Tibial artery (tissue), 4 donors: Measurements from ENCODE around the gene ITGB1.

Experiments used
- DNase-seq, 2 donors: peaks; one replicate each; pipeline ENCODE4 v3.0.0-alpha.2; 2019
- H3K27ac ChIP-seq, 2 donors: fragments of 200-600 bp; sonication (generic) in 1 of 2; 1 replicate in 1 of 2; 2 replicates in 1 of 2; pipeline ENCODE4 v1.5.1; 2018 to 2019; ENCODE audit warnings: mild to moderate bottlenecking in 1 of 2
- H3K27me3 ChIP-seq, 2 donors: fragments of 200-600 bp; sonication (generic) in 1 of 2; one replicate each; pipeline versions ENCODE4 v1.5.1 to v1.6.0; 2016 to 2019
- H3K36me3 ChIP-seq, 3 donors: fragments of 200-600 bp; sonication (generic) in 2 of 3; one replicate each; pipeline ENCODE4 v1.5.1; 2016 to 2019; ENCODE audit warnings: mild to moderate bottlenecking in 2 of 3
- H3K4me1 ChIP-seq, 4 donors: fragments of 200-600 bp; sonication (generic) in 2 of 4; 1 replicate in 3 of 4; 2 replicates in 1 of 4; pipeline ENCODE4 v1.5.1; 2016 to 2019
- H3K4me3 ChIP-seq, 2 donors: fragments of 200-600 bp; sonication (generic) in 1 of 2; 1 replicate in 1 of 2; 2 replicates in 1 of 2; pipeline ENCODE4 v1.5.1; 2018 to 2019; ENCODE audit warnings: mild to moderate bottlenecking in 2 of 2
- H3K9me3 ChIP-seq, 3 donors: fragments of 200-600 bp; sonication (generic) in 1 of 3; one replicate each; pipeline ENCODE4 v1.5.1; 2016 to 2019
- intact Hi-C: fragments of 100-400 bp; cut with DNase I; formaldehyde crosslinking; loops from one replicate; pipeline ENCODE4 v1.15.0; 2023; ENCODE audit warnings: low total_unique reads
- TF ChIP-seq, protein P1 (sequence below), 2 experiments: fragments of 200-600 bp in 1 of 2; fragments of 450-650 bp in 1 of 2; IDR thresholded peaks; one replicate each; pipeline ENCODE4 v1.5.1; 2017 to 2019; ENCODE audit warnings: antibody characterized with exemption in 2 of 2, mild to moderate bottlenecking in 1 of 2, moderate library complexity in 1 of 2

ITGB1 gene

DNA sequence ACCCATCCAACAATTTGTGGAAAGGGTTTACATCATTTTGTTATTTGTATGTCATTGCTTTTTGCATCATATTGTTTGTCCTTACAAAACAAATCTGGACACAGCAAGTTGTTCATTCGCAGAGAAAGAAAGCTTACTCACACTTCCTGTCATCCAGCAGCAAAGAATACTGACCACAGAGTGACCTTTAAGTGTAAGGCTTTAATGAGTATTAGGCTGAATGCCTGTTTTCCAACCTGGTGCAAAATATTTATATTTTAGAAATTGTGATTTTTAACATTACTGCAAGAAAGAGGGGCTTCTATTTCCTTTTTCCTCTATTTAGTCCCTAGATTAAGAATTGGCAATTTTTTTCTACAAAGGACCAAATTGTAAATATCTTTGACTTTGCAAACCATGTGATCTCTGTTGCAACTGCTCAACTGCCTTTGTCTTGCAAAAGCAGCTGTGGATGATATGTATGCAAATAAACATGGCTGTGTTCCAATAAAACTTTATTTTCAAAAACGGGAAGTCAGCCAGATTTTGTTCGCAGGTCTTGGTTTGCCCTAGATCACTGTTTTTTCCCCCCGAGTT is 27.8 kb upstream of the ITGB1 start:
- TF ChIP-seq, protein P1, sequence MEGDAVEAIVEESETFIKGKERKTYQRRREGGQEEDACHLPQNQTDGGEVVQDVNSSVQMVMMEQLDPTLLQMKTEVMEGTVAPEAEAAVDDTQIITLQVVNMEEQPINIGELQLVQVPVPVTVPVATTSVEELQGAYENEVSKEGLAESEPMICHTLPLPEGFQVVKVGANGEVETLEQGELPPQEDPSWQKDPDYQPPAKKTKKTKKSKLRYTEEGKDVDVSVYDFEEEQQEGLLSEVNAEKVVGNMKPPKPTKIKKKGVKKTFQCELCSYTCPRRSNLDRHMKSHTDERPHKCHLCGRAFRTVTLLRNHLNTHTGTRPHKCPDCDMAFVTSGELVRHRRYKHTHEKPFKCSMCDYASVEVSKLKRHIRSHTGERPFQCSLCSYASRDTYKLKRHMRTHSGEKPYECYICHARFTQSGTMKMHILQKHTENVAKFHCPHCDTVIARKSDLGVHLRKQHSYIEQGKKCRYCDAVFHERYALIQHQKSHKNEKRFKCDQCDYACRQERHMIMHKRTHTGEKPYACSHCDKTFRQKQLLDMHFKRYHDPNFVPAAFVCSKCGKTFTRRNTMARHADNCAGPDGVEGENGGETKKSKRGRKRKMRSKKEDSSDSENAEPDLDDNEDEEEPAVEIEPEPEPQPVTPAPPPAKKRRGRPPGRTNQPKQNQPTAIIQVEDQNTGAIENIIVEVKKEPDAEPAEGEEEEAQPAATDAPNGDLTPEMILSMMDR (IDR thresholded peaks at IDR 0.05), result no peak
- Histone ChIP-seq H3K9me3 (no peaks in the 10 kb centered on the region), H3K27ac (no peak overlapping the region), H3K4me1 (peaks cover 0 to 24% (median 10%) of the 10 kb centered on the region in 4 donors), H3K36me3 (no peaks in the 10 kb centered on the region), H3K4me3 (no peak overlapping the region), H3K27me3 (no peaks in the 10 kb centered on the region)
- intact Hi-C loops, result no loop called here
- no peak for DNase-seq

DNA sequence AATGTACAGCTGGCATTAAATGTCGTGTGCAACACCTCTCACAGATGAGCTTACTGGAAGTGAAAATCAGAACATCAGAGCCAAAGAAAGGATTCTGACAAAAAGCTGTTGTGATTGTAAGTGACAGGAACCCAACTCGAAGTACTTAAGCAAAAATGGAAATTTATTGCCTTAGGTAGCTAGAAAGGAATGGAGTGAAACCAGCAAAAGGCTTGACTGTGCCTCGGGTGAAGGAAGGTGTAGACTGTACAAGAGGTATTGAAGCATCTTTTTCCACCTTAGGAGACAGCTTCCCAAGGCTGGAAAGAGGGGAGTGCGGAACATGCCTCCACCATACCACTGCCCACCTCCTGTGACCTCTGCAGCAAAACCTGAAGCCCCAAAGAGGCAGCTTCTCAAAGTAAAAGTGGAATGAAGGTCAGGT is 27.3 kb upstream of the ITGB1 start:
- peaks cover 0 to 24% (median 11%) of the 10 kb centered on the region in 4 donors for H3K4me1 ChIP-seq
- H3K4me3 ChIP-seq, result no peak overlapping the region
- H3K27me3 ChIP-seq, result no peaks in the 10 kb centered on the region
- TF ChIP-seq, protein P1 (IDR thresholded peaks at IDR 0.05), result no peak
- no peaks in the 10 kb centered on the region for H3K9me3 ChIP-seq
- H3K36me3 ChIP-seq, result no peaks in the 10 kb centered on the region
- no peak overlapping the region for H3K27ac ChIP-seq
- intact Hi-C loops, result no loop called here
- no peak for DNase-seq

DNA sequence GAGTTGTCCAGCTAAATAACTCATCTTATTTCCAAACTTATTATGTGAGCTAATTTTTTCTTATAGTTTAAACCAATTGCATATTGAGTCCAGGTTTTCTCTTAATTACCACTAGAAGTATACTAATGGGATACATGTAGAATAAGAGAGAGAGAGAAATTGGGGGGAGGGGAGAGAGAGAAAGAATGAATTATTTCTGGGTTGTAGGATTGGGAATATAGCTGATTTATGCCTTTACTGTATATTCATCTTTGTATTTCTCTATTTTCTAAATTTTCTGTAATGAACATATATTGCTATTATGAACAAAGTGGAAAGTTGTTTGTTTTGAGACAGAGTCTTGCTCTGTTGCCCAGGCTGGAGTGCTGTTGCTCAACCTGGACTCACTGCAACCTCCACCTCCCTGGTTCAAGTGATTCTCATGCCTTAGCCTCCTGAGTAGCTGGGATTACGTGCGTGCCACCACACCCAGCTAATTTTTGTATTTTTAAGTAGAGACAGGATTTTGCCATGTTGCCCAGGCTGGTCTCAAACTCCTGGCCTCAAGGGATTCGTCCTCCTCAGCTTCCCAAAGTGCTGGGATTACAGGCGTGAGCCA is 26.1 kb upstream of the ITGB1 start:
- H3K4me3 ChIP-seq, result no peak overlapping the region
- no peaks in the 10 kb centered on the region for H3K9me3 ChIP-seq
- intact Hi-C loops, result no loop called here
- H3K36me3 ChIP-seq, result no peaks in the 10 kb centered on the region
- H3K27me3 ChIP-seq, result no peaks in the 10 kb centered on the region
- TF ChIP-seq, protein P1 (IDR thresholded peaks at IDR 0.05), result no peak
- H3K27ac ChIP-seq, result no peak overlapping the region
- DNase-seq, result no peak
- peaks cover 0 to 31% (median 15%) of the 10 kb centered on the region in 4 donors for H3K4me1 ChIP-seq

DNA sequence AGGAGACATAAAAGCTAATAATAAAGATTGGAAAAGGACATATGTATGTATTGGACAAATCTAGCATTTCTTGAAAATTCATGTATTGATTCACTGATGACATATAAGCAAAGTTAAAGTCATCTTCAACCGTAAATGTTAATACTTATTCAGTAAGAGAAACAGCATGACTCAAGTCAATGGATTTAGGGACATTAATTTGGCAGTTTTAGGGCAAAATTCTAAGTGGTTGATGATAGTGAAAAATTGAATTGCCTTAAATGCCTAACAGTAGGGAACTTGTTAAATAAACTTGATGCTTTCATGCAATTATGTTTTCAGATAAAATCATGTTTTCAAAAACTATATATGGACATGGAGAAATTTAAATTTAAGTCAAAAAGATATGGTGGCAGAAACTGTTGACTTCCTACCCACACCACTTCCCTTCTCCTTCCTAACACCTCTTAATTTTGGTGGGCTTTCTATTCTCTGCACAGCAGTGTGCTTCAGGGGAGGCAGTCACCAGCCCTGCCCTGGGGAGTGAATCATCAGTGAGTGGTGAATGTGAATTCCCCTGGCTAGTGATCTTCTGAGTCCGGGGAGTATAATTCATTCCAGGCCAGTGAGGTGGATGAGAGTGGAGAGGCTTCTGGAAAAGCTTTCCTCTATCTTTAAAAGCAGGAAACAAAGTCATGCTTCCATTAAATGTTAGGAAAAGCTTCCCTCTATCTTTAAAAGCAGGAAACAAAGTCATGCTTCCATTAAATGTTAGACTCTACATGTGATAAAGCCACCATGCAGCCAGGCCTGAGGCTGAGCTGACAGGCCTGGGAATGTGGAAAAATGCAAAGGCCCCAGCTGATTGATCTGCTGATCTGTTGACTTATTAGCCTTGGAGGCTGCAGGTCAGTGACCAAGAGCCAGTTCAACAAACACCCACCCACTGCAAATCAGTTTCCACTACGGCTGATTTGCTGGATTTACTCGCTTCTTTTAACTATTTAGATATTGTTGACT is 25.2 kb upstream of the ITGB1 start:
- Histone ChIP-seq H3K27ac (peak overlapping the region; percentile 83 to 90), H3K9me3 (no peaks in the 10 kb centered on the region), H3K36me3 (no peaks in the 10 kb centered on the region), H3K4me1 (peaks cover 0 to 31% (median 15%) of the 10 kb centered on the region in 4 donors), H3K27me3 (no peaks in the 10 kb centered on the region), H3K4me3 (no peak overlapping the region)
- TF ChIP-seq, protein P1 (IDR thresholded peaks at IDR 0.05), result no peak
- intact Hi-C loops, result no loop called here
- DNase-seq, result no peak

DNA sequence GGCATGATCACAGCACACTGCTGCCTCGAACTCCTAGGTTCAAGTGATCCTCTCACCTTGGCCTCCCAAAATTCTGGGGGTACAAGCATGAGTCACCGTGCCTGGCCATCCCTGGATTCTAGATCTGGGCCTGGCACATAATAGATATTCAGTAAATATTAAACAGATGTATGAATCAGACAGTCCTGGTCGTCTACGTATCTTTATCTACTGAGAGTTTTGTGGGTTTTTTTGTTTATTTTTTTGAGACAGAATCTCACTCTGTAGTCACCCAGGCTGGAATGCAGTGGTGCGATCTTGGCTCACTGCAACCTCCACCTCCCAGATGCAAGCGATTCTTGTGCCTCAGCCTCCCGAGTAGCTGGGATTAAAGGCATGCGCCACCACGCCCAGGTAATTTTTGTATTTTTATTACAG is 24.3 kb upstream of the ITGB1 start:
- TF ChIP-seq, protein P1 (IDR thresholded peaks at IDR 0.05), result no peak
- Histone ChIP-seq H3K27me3 (no peaks in the 10 kb centered on the region), H3K4me3 (no peak overlapping the region), H3K27ac (peak overlapping the region; percentile 83 to 90), H3K9me3 (no peaks in the 10 kb centered on the region), H3K4me1 (peaks cover 0 to 31% (median 15%) of the 10 kb centered on the region in 4 donors), H3K36me3 (no peaks in the 10 kb centered on the region)
- intact Hi-C loops, result no loop called here
- DNase-seq, result no peak
